ENCODE measurements around the gene TMBIM1.

Gene TMBIM1

GRCh38 chr2:218306184-218306920, 14.0 kb upstream of the TMBIM1 start:
- no peaks in the 10 kb centered on the region for H3K27me3 Mint-ChIP-seq
- ATAC-seq = no peak
- no peaks in the 10 kb centered on the region for H3K9me3 Mint-ChIP-seq
- no peak overlapping the region for H3K4me3 Mint-ChIP-seq
- H3K4me1 Mint-ChIP-seq = peaks cover 4% of the 10 kb centered on the region
- H3K27ac Mint-ChIP-seq = no peak overlapping the region
- H3K36me3 Mint-ChIP-seq = no peaks in the 10 kb centered on the region

- no peak overlapping the region for H3K27ac Mint-ChIP-seq
- H3K4me1 Mint-ChIP-seq = peaks cover 6% of the 10 kb centered on the region
- H3K4me3 Mint-ChIP-seq = no peak overlapping the region
- H3K36me3 Mint-ChIP-seq = no peaks in the 10 kb centered on the region
- no peaks in the 10 kb centered on the region for H3K9me3 Mint-ChIP-seq
- ATAC-seq = no peak
- no peaks in the 10 kb centered on the region for H3K27me3 Mint-ChIP-seq
These were observed 13.1 kb upstream of the TMBIM1 start for GRCh38 chr2:218305383-218305782.

GRCh38 chr2:218301176-218301819, 9.0 kb upstream of the TMBIM1 start:
- ATAC-seq = peak; percentile 87
- H3K27ac Mint-ChIP-seq = peak overlapping the region; percentile 78
- H3K4me3 Mint-ChIP-seq = no peak overlapping the region
- no peaks in the 10 kb centered on the region for H3K27me3 Mint-ChIP-seq
- no peaks in the 10 kb centered on the region for H3K9me3 Mint-ChIP-seq
- no peaks in the 10 kb centered on the region for H3K36me3 Mint-ChIP-seq
- peaks cover 6% of the 10 kb centered on the region for H3K4me1 Mint-ChIP-seq

GRCh38 chr2:218300141-218300540, 7.8 kb upstream of the TMBIM1 start:
- H3K4me1 Mint-ChIP-seq = peaks cover 10% of the 10 kb centered on the region
- ATAC-seq = no peak
- no peaks in the 10 kb centered on the region for H3K9me3 Mint-ChIP-seq
- H3K27me3 Mint-ChIP-seq = no peaks in the 10 kb centered on the region
- H3K27ac Mint-ChIP-seq = no peak overlapping the region
- H3K36me3 Mint-ChIP-seq = no peaks in the 10 kb centered on the region
- no peak overlapping the region for H3K4me3 Mint-ChIP-seq

- ATAC-seq = no peak
- H3K27me3 Mint-ChIP-seq = no peaks in the 10 kb centered on the region
- H3K27ac Mint-ChIP-seq = no peak overlapping the region
- peaks cover 27% of the 10 kb centered on the region for H3K4me1 Mint-ChIP-seq
- H3K4me3 Mint-ChIP-seq = no peak overlapping the region
- no peaks in the 10 kb centered on the region for H3K36me3 Mint-ChIP-seq
- H3K9me3 Mint-ChIP-seq = no peaks in the 10 kb centered on the region
These were observed 6.1 kb upstream of the TMBIM1 start for GRCh38 chr2:218298314-218298875.

GRCh38 chr2:218296847-218297246, 4.5 kb upstream of the TMBIM1 start:
- no peaks in the 10 kb centered on the region for H3K27me3 Mint-ChIP-seq
- H3K4me1 Mint-ChIP-seq = peaks cover 37% of the 10 kb centered on the region
- no peak overlapping the region for H3K27ac Mint-ChIP-seq
- H3K9me3 Mint-ChIP-seq = no peaks in the 10 kb centered on the region
- no peak overlapping the region for H3K4me3 Mint-ChIP-seq
- ATAC-seq = no peak
- no peaks in the 10 kb centered on the region for H3K36me3 Mint-ChIP-seq

- ATAC-seq = no peak
- Mint-ChIP-seq H3K9me3 (no peaks in the 10 kb centered on the region), H3K27me3 (no peaks in the 10 kb centered on the region), H3K36me3 (no peaks in the 10 kb centered on the region), H3K4me3 (no peak overlapping the region), H3K4me1 (peaks cover 39% of the 10 kb centered on the region), H3K27ac (no peak overlapping the region)
These were observed 3.9 kb upstream of the TMBIM1 start for GRCh38 chr2:218296200-218296599.

GRCh38 chr2:218295029-218295428, 2.7 kb upstream of the TMBIM1 start:
- Mint-ChIP-seq H3K36me3 (peaks cover 4% of the 10 kb centered on the region), H3K4me3 (no peak overlapping the region), H3K27ac (peak overlapping the region; percentile 71), H3K27me3 (no peaks in the 10 kb centered on the region), H3K9me3 (no peaks in the 10 kb centered on the region), H3K4me1 (peaks cover 50% of the 10 kb centered on the region)
- no peak for ATAC-seq

GRCh38 chr2:218294430-218295022, 2.2 kb upstream of the TMBIM1 start:
- no peak for ATAC-seq
- peaks cover 55% of the 10 kb centered on the region for H3K4me1 Mint-ChIP-seq
- H3K36me3 Mint-ChIP-seq = peaks cover 6% of the 10 kb centered on the region
- H3K27ac Mint-ChIP-seq = peak overlapping the region; percentile 71
- no peaks in the 10 kb centered on the region for H3K27me3 Mint-ChIP-seq
- H3K9me3 Mint-ChIP-seq = no peaks in the 10 kb centered on the region
- H3K4me3 Mint-ChIP-seq = no peak overlapping the region

GRCh38 chr2:218293715-218294429, 1.6 kb upstream of the TMBIM1 start:
- peaks cover 6% of the 10 kb centered on the region for H3K36me3 Mint-ChIP-seq
- no peaks in the 10 kb centered on the region for H3K27me3 Mint-ChIP-seq
- ATAC-seq = no peak
- no peaks in the 10 kb centered on the region for H3K9me3 Mint-ChIP-seq
- H3K4me3 Mint-ChIP-seq = no peak overlapping the region
- H3K4me1 Mint-ChIP-seq = peaks cover 61% of the 10 kb centered on the region
- peak overlapping the region; percentile 71 for H3K27ac Mint-ChIP-seq

- peak; percentile 2 for ATAC-seq
- no peaks in the 10 kb centered on the region for H3K9me3 Mint-ChIP-seq
- H3K36me3 Mint-ChIP-seq = peaks cover 6% of the 10 kb centered on the region
- H3K27ac Mint-ChIP-seq = peak overlapping the region; percentile 83
- no peaks in the 10 kb centered on the region for H3K27me3 Mint-ChIP-seq
- peaks cover 84% of the 10 kb centered on the region for H3K4me1 Mint-ChIP-seq
- peak overlapping the region; percentile 86 for H3K4me3 Mint-ChIP-seq
These were observed 820 bp downstream of the TMBIM1 start for GRCh38 chr2:218291318-218292047.

- peaks cover 6% of the 10 kb centered on the region for H3K36me3 Mint-ChIP-seq
- no peaks in the 10 kb centered on the region for H3K27me3 Mint-ChIP-seq
- peak overlapping the region; percentile 86 for H3K4me3 Mint-ChIP-seq
- peaks cover 93% of the 10 kb centered on the region for H3K4me1 Mint-ChIP-seq
- peak; percentile 85 for ATAC-seq
- peak overlapping the region; percentile 83 for H3K27ac Mint-ChIP-seq
- no peaks in the 10 kb centered on the region for H3K9me3 Mint-ChIP-seq
These were observed 1.7 kb downstream of the TMBIM1 start for GRCh38 chr2:218290316-218291261.

GRCh38 chr2:218289639-218290315, 2.5 kb downstream of the TMBIM1 start:
- H3K36me3 Mint-ChIP-seq = peaks cover 6% of the 10 kb centered on the region
- H3K27me3 Mint-ChIP-seq = no peaks in the 10 kb centered on the region
- peaks cover 94% of the 10 kb centered on the region for H3K4me1 Mint-ChIP-seq
- H3K4me3 Mint-ChIP-seq = peak overlapping the region; percentile 86
- H3K27ac Mint-ChIP-seq = peak overlapping the region; percentile 83
- H3K9me3 Mint-ChIP-seq = no peaks in the 10 kb centered on the region
- ATAC-seq = no peak
